HG03159 (cell line): ENCODE measurements around the gene MYL10.
"Not testable (repeated sequence)": the region's sequence is repeated elsewhere in the genome, so short reads cannot be mapped to it uniquely, and the experiment has no call there.

Experiments
- ATAC-seq: cut with Tn5 transposase; IDR thresholded peaks from one replicate; pipeline ENCODE4 v1.9.1; 2021; ENCODE audit warnings: mild to moderate bottlenecking, moderate library complexity; ENCODE audit not compliant: unreplicated experiment

Gene MYL10

DNA sequence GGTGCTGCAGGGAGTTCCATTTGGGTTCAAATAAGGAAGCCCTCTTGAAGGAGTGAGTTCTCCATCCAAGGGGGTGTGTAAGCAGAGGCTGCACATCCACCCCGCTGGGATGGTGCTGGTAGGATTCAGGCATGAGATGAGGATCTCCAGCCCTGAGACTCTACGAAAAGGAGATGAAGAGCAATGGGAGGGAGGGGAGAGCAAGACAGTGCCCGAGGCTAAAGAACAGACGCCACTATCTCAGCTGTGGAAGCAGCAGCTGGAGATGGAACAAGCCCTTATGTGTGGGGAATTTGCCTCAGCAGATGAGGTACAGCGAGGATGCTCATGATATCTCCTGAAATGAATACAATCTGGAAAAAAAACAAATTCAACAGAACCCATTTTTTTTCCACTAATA, 28.1 kb upstream of the MYL10 start:
- ATAC-seq = no peak

DNA sequence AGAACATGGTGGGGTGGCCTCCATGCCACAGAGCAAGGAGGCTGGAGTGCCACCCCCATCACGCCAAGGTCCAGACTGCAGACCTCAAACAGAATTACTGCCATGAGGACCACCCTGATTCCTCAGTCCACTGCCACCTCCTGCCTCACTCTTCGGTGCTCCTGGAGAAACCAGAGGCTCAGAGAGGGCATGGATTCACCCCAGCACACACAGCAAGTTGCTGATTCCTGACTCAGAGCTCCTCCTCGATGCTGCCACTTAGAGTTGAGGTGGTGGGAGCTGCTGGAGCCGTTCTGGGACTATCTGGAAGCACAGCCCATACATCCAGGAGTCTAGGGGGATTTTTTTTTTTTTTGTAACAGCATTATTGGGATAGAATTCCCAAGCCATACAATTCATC, 22.0 kb upstream of the MYL10 start:
- ATAC-seq = no peak

- no peak for ATAC-seq
These were observed 21.5 kb upstream of the MYL10 start for GRCh38 chr7:101650579-101651081.

DNA sequence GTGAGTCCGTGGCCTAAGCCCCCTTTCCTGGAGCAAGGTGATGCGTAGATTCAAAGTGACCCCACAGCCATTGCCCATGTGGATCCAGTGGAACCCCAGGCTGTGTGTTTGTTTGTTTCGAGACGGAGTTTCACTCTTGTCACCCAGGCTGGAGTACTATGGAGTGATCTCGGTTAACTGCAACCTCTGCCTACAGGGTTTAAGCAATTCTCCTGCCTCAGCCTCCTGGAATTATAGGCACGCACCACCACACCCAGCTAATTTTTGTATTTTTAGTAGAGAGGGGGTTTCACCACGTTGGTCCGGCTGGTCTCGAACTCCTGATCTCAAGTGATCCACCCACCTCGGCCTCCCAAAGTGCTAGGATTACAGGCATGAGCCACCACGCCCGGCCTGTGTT, 18.8 kb upstream of the MYL10 start:
- ATAC-seq = not testable (repeated sequence)

- no peak for ATAC-seq
These were observed 16.9 kb upstream of the MYL10 start for GRCh38 chr7:101645951-101646350.

GRCh38 chr7:101644879-101645278, 15.8 kb upstream of the MYL10 start:
- ATAC-seq = no peak

- ATAC-seq = not testable (repeated sequence)
These were observed 10.0 kb upstream of the MYL10 start for GRCh38 chr7:101639127-101639526.

GRCh38 chr7:101636822-101637623, 7.9 kb upstream of the MYL10 start:
- no peak for ATAC-seq

- ATAC-seq = no peak
These were observed 6.4 kb upstream of the MYL10 start for GRCh38 chr7:101635484-101635883.

DNA sequence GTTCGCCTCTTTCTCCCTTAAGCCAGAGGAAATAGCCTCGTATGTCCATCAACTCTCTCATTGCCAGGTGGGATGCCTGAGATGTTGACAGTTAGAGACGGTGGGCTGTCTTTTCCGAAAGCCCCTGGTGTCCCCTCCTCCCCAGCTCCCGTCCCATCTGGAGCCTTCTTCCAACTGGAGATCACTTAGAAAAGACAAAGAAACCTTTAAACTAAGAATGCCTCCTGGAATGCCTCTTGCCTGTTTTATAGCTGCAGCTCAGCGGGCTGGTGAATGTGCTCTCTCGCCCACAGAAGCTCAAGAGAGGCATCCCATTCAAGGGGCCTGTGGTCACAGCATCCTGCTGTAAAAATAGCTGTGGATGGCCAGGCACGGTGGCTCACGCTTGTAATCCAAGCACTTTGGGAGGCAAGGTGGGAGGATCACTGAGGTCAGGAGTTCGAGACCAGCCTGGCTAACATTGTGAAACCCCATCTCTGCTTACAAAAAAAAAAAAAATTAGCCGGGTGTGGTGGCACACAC, 5.2 kb upstream of the MYL10 start:
- ATAC-seq = no peak

- ATAC-seq = no peak
These were observed 4.4 kb upstream of the MYL10 start for GRCh38 chr7:101633511-101633910.

- ATAC-seq = no peak
These were observed 3.5 kb upstream of the MYL10 start for GRCh38 chr7:101632641-101633040.

DNA sequence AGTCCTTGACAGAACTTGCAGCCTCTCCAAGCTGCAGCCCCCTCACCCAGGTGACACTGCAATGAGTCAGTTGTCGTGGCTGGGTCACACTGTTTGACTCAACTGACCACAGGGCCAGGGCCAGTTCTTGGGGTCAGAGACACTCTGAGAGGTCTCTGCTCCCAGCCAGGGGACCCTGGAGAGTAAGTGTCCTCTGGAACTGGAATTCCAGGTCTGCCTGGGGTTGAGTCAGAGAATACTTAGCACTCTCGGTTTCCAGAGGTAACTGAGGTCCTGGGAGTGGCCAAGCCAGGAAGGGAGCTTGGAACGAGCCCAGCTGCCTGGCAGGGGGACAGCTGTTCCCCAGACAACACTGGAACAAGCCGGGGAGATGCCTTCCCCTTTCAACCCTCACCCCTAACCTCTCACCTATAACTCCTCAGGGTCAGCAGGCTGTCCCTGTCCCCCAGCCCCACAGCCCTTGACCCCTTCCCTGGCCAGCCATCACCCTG, 2.2 kb upstream of the MYL10 start:
- ATAC-seq = no peak

DNA sequence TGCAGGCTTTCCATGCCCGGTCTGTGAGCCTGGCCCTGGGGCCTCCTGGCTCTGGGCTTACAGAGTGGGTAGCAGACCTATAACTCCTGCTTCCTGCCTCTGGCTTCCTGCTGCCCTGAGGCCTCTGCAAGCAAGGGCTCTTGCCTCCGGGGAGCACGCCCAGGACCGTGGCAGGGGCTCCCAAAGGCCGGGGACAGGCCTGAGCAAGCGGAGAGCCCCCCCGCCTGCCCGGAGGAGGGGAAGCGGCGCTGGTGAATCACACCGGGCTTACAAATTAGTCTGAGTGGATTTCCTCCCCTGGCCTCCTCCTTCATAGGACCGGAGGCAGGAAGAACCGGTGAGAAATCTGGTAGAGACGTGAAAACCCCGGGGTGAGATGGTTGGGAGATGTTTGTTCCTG, 1.5 kb upstream of the MYL10 start:
- no peak for ATAC-seq

GRCh38 chr7:101628522-101628921, 574 bp downstream of the MYL10 start:
- no peak for ATAC-seq

DNA sequence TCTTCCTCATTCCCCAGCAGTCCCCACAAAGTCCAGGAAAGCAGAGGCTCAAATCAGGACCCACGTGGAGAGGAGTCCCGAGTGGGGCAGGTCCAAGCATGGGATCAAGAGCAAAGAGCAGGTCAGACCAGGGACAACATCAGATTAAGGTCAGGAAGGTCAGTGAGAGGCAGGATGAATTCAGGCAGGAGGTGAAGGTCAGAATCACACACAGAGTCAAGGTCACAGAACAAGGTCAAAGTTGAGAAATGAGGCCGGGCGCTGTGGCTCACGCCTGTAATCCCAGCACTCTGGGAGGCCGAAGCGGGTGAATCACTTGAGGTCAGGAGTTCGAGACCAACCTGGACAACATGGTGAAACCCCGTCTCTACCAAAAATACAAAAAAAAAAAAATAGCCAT, 2.3 kb downstream of the MYL10 start:
- ATAC-seq = no peak

DNA sequence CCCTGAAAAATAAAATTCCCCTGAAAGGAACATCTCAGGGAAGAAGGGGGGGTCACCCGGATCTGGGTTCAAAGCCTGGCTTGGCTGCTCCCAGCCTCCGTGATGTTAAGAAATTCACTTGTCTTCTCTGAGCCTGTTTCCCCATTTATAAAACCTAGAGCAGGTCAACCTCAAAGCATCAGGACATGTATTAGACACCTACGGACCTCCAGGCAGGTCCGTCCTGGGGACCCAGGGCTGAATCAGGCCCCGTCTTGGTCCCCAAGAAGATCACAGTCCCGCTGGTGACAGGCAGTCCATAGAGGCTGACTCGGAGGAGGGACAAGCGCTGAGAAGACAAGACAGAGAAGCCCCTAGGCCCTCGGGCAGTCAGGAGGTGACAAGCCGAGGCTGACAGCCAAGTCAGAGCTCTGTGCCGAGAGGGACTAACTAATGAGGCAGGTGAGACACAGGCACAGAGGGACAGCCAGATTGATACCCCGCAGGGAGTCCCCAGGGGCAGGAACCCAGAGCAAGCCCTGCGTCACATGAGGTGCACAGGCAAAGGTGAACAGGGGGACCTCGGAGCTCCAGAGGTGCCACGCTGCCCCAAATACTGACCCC, 2.9 kb downstream of the MYL10 start:
- no peak for ATAC-seq

GRCh38 chr7:101625031-101625791, 3.9 kb downstream of the MYL10 start:
- ATAC-seq = no peak

GRCh38 chr7:101624246-101625001, 4.7 kb downstream of the MYL10 start:
- no peak for ATAC-seq

DNA sequence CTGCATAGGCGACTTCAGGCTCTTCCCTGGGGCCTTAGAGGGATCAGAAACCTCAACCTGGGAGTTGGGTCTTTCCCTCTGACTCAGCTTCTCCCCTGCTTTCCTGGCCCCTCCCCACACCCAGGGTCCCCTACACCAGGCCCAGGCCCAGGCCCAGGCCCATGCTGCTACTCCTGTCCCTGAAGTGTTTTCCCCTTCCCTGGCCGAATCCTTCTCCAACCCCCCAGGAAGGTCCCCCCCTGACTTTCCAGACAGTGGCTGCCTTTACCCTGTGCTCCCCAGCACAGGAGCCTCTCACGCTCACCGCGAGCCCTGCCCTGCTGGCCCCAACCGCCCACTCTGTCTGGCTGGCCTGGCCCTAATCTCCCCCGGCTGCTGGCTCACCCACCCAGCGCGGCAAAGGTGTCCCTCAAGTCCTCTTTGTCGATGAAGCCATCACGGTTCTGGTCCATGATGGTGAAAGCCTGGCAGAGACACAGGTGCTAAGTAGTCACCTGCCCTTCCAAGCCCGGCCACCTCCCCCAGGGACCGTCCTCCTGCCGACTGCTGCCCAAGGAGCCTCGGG, 6.4 kb downstream of the MYL10 start:
- no peak for ATAC-seq
